Right lung (tissue), 5 donors: ENCODE data around the gene GRAP2. TPM values are rescaled to one million over a fixed set of nuclear protein-coding genes. Genes with fewer than 3 reads are reported as not detected.
"Not testable (repeated sequence)": the region's sequence is repeated elsewhere in the genome, so short reads cannot be mapped to it uniquely, and the experiment has no call there.

Experiments
- DNase-seq, 2 donors: peaks; one replicate each; pipeline ENCODE4 v3.0.0-alpha.2; 2013
- polyA plus RNA-seq, 5 donors: library from polyadenylated mRNA; unstranded; fragments of 120-200 nt; gene quantifications; one replicate each; pipeline versions ENCODE4 v1.2.1 to v1.2.3, GENCODE V29; 2013; ENCODE audit warnings: inconsistent platforms in 1 of 5, low replicate concordance in 1 of 5; ENCODE audit not compliant: insufficient read length in 5 of 5, insufficient read depth in 1 of 5

GRAP2 gene
- polyA plus RNA-seq, 5 donors = 1.6 to 2.6 (median 1.9) TPM

DNA sequence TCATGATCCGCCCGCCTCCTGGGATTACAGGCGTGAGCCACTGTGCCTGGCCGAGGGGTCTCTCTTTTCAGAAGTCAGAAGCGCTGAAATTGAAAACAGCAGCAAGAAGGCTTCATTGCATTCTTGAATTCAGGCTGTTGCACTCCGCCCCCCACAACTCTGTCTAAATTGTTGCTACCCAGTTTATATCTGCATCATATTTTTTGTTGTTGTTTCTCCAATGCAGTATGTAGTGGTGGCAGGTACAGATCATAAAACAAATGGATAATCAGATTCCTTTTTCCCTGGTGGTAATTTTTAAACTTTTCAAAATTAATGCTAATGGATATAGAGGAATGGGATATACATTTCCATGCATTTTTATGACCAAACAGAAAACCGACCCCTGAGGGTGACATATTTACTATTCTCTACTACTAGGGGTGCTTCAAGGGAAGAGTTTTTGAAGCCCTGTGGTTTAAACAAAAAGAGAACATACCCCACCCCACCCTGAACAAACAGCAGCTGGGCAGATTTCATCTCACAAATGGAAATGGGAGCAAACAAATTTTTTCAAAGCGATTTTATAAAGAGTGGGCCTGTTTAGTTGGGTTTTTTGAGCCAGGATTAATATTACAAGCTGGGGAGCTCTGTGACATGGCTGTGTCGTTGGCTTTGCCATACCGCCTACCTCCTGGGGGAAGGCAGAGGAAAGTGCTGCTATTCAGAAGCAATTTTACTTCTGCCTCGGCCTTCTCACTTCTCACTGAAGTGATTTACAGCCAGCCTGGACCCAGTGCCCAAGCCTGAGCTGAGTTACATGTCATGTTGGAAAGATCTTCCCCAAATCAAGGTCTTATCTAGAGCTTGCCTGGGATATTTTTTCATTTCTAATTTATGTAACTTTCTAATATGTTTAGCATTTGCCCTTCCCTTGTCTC, 43.3 kb downstream of the GRAP2 start:
- no peak for DNase-seq

DNA sequence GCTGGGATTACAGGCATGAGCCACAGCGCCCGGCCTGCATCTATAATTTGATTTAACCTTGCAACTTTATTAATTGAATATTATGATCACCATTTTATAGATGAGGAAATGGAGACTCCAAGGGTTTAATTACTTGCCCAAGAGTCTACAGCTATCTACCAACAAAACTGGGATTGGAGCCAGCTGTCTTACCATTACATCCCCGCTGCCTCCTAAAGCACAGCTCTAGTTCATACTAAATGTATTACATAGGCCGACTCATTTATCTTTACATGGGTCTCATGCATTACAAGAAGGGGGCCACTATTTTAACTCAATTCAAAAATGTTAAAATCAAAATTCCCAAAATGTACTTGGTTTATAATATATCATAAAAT, 45.2 kb downstream of the GRAP2 start:
- DNase-seq = no peak

DNA sequence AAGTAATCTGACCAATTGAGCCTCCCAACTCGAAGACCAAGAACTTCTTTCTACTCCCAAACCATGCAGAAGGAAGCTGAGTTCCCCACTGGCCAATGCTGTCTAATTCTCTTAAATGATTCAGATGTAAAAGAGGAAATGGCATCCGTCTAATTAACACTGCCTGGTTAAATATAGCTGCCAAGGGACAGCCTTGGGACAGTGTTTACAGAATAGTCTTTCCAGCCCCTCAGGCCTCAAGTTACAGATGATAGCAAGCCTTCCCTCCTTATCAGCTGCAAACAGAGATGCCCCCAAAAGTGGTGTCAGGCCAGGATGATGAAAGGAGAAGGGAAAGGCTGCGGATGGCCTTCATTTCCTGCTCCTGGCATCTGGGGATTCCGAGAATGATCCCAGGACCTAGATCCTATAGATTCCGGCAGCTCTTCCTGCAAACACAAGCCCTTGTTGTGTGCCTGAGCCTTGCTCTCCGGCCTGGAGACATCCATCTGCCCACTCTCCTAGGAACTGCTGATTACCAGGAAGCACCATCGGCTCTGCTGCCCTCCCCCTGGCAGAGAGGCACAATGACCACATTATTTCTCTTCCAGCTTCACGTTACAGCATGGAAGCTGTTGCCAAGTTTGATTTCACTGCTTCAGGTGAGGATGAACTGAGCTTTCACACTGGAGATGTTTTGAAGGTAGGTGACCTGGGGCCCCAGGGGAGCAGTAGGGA, 45.8 kb downstream of the GRAP2 start:
- DNase-seq = no peak

DNA sequence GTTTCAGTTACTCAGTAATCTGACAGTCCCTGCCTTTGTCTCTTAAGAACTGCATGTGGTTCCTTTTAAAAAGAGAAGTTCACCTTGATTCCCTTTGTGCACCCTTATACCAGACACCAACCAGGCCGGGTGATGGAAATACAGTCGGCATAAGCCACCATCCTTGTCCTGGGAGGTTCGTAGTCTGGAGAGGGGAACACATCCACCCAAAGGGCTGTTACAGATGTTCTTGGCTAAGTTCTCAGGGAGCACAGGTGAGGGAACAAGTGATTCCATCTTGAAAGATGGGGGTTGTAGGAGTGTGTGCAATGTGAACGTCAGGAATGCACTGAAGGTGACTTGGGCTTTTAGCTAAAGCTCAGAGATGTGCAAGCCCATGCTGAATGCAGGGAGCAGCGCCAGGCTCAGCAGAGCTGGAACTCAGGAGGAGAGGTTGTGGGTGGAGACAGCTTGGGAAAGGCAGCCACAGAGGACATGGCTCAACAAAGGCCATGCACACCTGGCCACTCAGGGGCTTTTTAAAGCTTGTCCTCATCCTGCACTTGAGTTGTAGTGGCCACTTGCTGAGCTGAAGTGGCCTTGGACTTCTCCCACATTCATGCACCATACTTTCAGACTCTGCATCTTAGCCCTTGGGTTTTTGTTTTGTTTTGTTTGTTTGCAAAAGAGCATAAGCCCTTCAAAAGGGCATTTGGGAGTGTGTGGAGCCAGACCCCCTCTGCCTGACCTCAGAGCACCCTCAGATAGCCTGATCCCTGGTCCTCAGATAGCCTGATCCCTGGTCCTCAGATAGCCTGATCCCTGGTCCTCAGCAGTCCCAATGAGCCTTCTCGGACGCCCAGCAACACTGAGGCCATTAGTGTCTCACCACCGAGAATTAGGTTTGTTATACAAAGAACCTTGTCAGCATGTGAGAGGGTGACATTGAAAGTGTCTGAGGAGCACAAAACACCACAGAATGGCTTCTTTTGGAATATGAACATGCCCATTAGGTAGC, 46.6 kb downstream of the GRAP2 start:
- peak in 1 of 2 donors; percentile 39 for DNase-seq

DNA sequence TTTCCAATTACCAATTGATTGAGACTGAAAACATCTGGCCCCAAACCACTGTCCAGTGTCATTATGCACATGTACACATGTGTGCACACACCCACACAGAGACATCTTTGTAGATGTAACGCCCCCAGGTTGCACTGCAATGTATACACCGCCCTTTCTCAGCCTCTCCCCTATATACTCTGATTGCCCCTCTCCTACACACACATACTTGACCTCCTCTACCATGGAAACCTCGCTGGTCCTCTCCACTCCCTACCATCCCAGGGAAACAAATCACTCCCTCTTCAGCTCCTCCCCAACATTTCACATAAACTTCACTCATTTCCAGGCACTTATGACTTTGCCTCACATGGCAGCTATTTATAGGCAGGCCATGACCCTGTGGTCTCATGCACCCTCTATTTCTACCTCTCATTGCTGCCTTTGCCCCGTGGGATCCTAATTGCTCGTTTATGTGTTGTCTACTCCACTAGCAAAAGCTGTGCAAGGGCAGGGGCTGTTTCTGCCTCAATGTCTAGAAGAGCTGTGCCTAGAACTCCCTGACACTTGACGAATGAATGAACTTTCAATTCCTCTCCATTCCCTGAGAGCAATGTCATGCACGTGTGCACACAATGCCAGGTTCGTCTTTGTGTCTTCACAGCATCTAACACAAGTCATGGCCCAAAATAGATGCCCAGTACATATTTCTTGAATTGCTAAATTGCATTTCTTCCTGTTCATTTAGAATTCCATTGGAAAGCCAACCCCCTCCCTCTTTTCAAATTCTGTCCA, 49.3 kb downstream of the GRAP2 start:
- no peak for DNase-seq

DNA sequence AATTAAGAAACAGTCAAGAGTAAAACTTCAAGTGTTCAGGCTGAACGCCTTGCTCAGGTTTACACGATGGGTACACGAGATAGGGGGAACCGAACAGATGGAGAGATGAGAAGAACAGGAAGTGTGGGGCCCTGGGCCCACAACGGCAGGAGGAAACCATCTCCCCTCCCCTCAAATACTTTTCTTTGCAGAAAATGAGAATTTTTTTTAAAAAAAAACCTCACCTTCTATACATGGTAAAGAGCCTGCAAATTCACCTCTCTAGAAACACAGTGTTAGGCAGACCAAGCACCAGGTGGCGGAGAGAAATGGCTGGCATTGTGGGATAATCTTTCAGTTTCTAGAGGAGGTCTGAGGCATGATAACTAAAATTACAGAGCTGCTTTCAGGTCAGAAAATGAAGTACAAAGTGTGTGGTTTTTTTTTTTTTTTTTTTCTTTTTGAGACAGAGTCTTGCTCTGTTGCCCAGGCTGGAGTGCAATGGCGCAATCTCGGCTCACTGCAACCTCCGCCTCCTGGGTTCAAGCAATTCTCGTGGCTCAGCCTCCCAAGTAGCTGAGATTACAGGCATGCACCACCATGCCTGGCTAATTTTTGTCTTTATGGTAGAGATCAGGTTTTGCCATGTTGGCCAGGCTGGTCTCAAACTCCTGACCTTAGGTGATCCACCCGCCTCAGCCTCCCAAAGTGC, 50.9 kb downstream of the GRAP2 start:
- DNase-seq = not testable (repeated sequence)

DNA sequence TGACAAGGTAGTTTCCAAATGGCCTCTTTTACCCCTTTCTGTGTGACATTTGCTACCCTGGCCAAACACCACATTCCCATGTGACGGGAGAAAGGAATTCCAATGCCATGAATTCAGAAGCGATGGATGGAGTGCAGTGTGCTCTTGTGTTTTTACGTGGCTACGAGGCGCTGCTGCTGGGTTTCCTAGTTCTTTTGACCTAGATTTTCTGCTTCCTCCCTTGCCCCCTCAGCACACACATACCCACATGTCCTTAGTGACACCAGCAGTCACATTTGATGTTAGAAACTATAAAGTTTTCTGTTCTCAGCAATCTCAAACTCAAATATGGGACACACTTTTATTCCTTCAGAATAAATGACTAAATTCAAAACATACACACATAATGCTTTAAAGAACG, 51.5 kb downstream of the GRAP2 start:
- DNase-seq = no peak

DNA sequence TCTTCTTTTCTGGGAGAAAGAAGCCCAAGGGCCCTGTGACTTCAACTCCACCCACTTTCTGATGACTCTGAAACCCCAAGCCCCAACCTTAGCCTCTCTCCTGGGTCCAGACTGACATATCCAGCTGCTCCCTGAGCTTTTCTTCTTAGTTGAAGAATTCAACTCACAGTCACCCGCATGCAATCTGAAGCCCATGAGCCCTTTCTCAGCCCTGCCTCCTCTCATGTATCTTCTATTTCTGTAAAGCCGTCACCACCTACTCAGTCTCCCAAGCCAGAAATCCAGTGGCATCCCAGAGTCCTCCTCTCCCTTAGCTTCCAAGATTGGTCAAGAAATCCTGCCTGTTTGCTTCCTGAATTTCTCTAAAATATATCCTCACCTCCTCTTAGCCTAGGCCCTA, 52.2 kb downstream of the GRAP2 start:
- DNase-seq = no peak

DNA sequence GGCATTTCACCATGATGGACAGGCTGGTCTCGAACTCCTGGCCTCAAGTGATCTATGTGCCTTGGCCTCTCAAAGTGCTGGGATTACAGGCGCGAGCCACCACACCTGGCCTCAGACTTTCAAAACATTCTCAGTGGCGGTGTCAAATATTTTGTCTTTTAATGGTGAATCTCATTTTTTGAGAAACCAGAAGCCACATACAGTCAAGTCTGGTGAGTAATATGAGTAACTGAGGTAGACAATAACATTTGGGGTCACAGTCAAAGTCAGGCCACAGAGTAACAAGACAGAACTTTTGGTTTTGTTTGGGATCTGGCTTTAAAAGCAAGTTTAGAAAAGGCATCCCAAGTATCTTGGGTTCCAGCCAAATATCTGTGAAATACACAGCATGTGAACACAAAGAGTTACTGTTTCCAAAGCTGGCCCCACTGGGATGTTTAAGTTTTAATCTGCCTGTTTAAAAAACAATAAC, 53.7 kb downstream of the GRAP2 start:
- peak; percentile 38 for DNase-seq

DNA sequence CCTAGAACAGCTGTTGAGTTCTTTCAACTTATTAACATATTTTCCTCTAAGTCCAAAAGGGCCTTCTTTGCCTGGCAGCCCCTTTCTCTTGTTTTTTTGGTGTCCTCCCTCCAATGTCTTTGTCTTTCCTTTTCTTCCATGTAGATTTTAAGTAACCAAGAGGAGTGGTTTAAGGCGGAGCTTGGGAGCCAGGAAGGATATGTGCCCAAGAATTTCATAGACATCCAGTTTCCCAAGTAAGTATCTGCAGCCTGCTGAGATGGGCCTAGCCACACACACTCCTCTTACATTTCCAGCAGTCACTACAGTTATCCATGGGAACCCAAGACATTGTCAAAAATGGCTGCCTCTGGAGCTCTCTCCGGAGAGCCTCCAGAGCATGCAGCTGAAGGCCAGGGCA, 54.8 kb downstream of the GRAP2 start:
- no peak for DNase-seq

DNA sequence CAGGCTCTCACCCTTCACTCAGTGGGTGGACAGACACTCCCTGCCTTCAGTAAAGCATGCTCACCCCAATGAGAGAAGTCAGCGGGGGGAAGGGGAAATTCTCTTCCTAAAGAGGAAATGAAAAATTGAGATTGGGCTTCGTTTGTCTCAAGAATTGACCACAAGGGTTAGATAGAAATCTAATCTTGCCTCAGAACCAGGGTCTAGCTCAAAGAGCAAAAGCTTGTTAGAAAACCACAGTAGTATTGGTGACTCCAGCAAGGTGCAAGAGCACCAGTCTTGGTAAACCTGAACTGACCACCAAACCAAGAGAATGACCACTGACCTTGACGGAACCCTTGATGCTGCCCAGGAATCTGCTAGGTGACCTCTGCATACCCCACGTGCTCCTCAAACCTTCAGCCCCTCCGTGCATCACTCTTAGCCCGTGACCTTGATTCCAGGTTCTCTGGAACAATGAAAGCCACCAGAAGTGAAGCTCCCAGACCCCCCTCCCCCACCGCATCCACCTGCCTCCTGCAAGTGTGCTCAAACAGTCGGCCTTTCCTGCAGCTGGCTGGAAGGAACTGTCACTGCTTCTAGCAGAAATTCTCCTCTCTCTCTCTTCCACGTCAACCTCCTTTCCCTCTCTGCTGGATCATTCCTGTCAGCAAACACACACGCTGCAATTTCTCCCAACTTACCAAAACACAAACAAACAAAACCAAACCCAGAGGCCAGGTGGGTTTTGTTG, 56.2 kb downstream of the GRAP2 start:
- DNase-seq = no peak

DNA sequence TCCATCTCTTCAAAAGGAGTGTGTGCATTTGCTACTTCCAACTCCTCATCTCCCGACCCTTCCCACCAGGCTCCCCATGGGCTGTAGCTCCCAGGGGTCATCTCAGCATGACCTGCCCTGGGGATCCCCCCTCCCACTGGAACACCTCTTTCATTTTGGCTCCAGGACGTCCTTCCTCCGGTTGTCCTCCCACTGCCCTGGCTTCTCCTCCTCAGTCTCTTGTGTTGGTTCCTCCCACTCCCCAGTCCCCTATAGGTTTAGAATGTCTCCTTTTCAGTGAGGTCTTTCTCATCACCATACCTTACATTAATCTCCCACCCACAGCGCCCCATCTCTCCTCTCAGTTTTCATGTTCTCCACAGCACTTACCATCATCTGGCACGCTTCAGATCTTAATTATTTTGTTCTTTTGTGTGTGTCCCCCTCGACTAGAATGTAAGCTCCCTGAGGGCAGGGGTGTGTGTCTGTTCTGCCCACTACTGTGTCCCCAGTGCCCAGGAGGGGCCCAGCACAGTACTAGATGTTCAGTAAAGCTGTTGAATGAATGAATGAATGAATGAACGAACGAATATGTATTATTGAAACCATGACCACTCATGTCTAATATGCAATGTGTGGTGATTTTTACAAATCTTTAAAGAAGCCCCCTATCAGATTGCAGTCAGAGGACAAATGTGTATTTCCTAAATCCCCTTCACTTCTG, 57.3 kb downstream of the GRAP2 start:
- DNase-seq = no peak

DNA sequence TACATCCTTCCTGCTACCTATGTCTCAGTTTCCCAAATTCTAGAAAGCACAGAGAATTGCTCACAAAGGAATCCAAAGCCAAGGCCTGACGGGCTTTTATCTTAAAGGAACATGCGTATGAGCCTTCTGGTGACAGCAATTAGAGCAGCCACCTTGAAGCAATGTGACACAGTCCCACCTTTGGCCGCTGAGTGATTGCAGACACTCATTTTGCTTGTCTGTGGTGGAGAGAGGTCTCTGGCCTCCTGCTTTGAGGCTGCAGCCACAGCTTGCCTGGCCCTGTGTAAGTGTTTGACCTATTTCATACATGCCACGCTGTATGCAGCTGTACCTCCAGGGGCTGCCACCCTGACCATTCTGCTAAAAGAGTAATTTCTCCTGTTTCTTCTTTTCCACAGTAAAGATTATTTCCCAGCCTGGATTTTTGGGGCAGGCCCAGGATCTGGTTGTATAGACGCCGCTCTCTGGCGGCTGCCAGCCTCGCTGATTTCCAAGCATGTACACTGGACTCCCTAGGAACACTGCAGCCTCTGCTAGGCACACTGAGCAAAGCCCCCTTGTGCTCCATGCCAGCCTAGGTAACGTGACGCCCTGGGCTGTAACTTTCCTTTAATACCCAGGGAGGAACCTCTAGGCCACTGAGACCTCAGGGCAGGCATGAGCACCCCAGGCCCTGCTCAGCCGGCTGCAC, 58.2 kb downstream of the GRAP2 start:
- no peak for DNase-seq

DNA sequence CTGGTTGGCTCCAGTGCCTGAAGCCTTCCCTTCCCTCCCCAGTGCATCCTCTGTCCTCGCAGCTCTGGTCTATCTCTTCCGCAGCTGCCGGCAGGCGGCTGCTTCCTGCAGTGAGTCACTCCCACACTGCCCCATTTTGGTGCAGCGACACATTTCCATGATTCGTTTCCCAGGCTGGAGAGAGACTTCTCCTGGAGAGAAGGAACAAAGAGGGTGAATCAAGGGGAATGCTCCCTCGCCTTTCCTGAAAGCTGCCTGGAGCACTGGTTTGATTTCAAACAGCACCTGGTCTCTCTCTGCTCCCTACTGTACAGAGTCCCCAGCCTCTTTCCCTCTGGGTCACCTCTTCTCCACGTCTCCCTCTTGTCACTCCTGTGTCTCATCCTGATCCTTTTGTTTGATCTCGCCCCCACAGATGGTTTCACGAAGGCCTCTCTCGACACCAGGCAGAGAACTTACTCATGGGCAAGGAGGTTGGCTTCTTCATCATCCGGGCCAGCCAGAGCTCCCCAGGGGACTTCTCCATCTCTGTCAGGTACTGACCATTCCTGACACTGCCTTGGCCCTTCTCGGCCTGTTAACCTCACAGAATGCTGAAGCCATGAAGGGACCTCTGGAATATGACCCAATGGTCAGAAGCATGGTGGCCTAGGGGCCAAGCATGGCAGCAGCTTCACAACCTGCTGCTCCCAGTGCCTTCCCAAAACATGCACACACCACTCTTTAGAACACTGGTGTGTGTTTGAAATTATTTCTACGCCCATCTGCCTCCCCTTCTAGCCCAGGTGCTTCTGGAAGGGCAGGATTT, 59.0 kb downstream of the GRAP2 start, which contains the start of gene TMA7B:
Gene TMA7B (plus strand): TSS at position 758 of the 808 bp plus-strand sequence. CDS start 3,978 bp downstream, outside the sequence.
- no peak for DNase-seq

DNA sequence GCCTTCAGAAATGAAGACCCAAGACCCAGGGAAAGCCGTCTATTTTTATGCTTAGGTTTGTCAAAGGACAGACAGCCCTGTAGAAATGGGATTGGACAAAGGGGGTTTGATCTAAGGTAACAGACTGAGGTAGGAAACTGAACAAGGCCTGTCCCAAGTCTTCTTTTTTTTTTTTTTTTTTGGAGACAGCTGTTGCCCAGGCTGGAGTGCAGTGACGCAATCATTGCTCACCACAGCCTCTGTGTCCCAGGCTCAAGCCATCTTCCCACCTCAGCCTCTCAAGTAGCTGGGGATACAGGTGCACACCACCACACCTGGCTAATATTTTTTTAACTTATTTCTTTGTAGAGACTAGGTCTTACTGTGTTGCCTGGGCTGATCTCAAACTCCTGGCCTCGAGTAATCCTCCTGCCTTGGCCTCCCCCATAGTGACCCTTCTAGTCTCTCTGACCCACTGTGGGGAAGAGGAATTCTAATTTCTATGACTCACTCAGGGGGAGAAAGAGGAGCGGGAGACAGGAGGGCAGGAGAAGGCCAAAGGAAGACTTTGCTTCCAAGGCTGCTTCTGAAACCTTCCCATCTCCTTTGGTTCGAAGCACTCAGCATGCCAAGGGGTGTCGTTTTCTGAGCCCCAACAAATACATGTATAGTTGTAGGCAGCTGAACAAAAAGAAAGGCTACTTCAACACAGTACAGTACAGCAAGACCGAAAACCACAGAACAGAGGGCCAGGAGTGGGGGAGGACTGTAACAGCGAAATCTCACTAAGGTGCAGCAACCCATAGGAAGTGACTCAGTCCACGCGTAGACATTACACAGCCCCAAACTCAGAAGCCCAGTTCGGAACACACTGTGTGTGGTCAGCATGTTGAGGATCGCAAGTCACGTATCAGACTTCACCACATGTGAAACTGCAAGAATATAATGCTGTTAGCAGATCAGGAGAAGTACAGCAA, 60.2 kb downstream of the GRAP2 start:
- no peak for DNase-seq

DNA sequence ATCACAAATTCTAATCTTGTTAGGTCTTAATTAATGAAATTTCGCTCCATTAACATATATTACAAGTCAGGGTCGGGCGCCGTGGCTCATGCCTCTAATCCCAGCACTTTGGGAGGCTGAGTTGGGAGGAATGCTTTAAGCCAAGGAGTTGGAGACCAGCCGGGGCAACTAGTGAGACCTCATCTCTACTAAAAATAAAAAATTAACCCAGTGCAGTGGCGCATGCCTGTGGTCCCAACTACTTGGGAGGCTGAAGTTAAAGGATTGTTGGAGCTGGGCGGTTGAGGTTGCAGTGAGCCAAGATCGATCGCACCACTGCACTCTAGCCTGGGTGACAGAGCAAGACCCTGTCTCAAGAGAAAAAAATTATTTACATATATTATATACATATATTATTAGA, 61.2 kb downstream of the GRAP2 start:
- DNase-seq = no peak
